ENCODE measurements around the gene DNAJB8.

Gene DNAJB8

GRCh38 chr3:128447561-128448013 is 19.1 kb downstream of the DNAJB8 start:
- peak; percentile 72 to 77 for DNase-seq (ENCODE audit: low read depth in 2 of 2)

GRCh38 chr3:128446821-128447220 is 19.9 kb downstream of the DNAJB8 start:
- no peak for DNase-seq (ENCODE audit: low read depth in 2 of 2)

- DNase-seq (ENCODE audit: low read depth in 2 of 2) = no peak
These were observed 21.3 kb downstream of the DNAJB8 start for GRCh38 chr3:128445357-128445756.

- no peak for DNase-seq (ENCODE audit: low read depth in 2 of 2)
These were observed 22.9 kb downstream of the DNAJB8 start for GRCh38 chr3:128443771-128444170.

GRCh38 chr3:128442949-128443348 is 23.7 kb downstream of the DNAJB8 start:
- no peak for DNase-seq (ENCODE audit: low read depth in 2 of 2)

GRCh38 chr3:128442070-128442469 is 24.6 kb downstream of the DNAJB8 start:
- no peak for DNase-seq (ENCODE audit: low read depth in 2 of 2)

GRCh38 chr3:128439226-128439625 is 27.5 kb downstream of the DNAJB8 start:
- no peak for DNase-seq (ENCODE audit: low read depth in 2 of 2)

- DNase-seq (ENCODE audit: low read depth in 2 of 2) = no peak
These were observed 28.1 kb downstream of the DNAJB8 start for GRCh38 chr3:128438488-128439072.

- DNase-seq (ENCODE audit: low read depth in 2 of 2) = no peak
These were observed 30.5 kb downstream of the DNAJB8 start for GRCh38 chr3:128436214-128436613.

GRCh38 chr3:128435561-128435960 is 31.1 kb downstream of the DNAJB8 start:
- no peak for DNase-seq (ENCODE audit: low read depth in 2 of 2)

- no peak for DNase-seq (ENCODE audit: low read depth in 2 of 2)
These were observed 31.6 kb downstream of the DNAJB8 start for GRCh38 chr3:128435058-128435457.

GRCh38 chr3:128434524-128434923 is 32.2 kb downstream of the DNAJB8 start:
- no peak for DNase-seq (ENCODE audit: low read depth in 2 of 2)

- DNase-seq (ENCODE audit: low read depth in 2 of 2) = no peak
These were observed 32.9 kb downstream of the DNAJB8 start for GRCh38 chr3:128433837-128434165.

- no peak for DNase-seq (ENCODE audit: low read depth in 2 of 2)
These were observed 33.5 kb downstream of the DNAJB8 start for GRCh38 chr3:128432971-128433836.

- no peak for DNase-seq (ENCODE audit: low read depth in 2 of 2)
These were observed 34.3 kb downstream of the DNAJB8 start for GRCh38 chr3:128432301-128432970.

GRCh38 chr3:128431803-128432300 is 34.8 kb downstream of the DNAJB8 start:
- no peak for DNase-seq (ENCODE audit: low read depth in 2 of 2)

GRCh38 chr3:128430731-128431130 is 36.0 kb downstream of the DNAJB8 start:
- no peak for DNase-seq (ENCODE audit: low read depth in 2 of 2)

GRCh38 chr3:128430301-128430700 is 36.4 kb downstream of the DNAJB8 start:
- DNase-seq (ENCODE audit: low read depth in 2 of 2) = no peak

- DNase-seq (ENCODE audit: low read depth in 2 of 2) = no peak
These were observed 36.9 kb downstream of the DNAJB8 start for GRCh38 chr3:128429751-128430150.

- no peak for DNase-seq (ENCODE audit: low read depth in 2 of 2)
These were observed 37.4 kb downstream of the DNAJB8 start for GRCh38 chr3:128429275-128429674.

- no peak for DNase-seq (ENCODE audit: low read depth in 2 of 2)
These were observed 38.5 kb downstream of the DNAJB8 start for GRCh38 chr3:128427872-128428822.

All from stimulated activated CD4-positive, alpha-beta T cell treated with anti-CD3 and anti-CD28 coated beads, Interleukin-15, amount 100 ng/mL, for 48 hours (primary cell).